DMS79 treated with DMSO at 0.1 percent for 48 hours (cell line): ENCODE measurements around the gene ETF1.

Experiments used
- DNase-seq: peaks from one replicate; lab custom pipeline; 2025; lab: John Stamatoyannopoulos, UW

The ETF1 gene

GRCh38 chr5:138563340-138564118 lies 20.5 kb upstream of the ETF1 start:
- DNase-seq: no peak

GRCh38 chr5:138560971-138561370 lies 17.9 kb upstream of the ETF1 start:
- no peak for DNase-seq

- DNase-seq: no peak
These were observed 16.9 kb upstream of the ETF1 start for GRCh38 chr5:138559937-138560336.

- DNase-seq: no peak
These were observed 14.6 kb upstream of the ETF1 start for GRCh38 chr5:138557677-138558076.

- no peak for DNase-seq
These were observed 11.1 kb upstream of the ETF1 start for GRCh38 chr5:138554143-138554542.

- DNase-seq: no peak
These were observed 10.5 kb upstream of the ETF1 start for GRCh38 chr5:138553437-138554095.

- no peak for DNase-seq
These were observed 9.6 kb upstream of the ETF1 start for GRCh38 chr5:138552657-138553056.

- DNase-seq: no peak
These were observed 6.4 kb upstream of the ETF1 start for GRCh38 chr5:138549414-138549813.

GRCh38 chr5:138545919-138546562 lies 3.0 kb upstream of the ETF1 start:
- no peak for DNase-seq

GRCh38 chr5:138544181-138545134 lies 1.4 kb upstream of the ETF1 start:
- no peak for DNase-seq

- DNase-seq: no peak
These were observed 681 bp upstream of the ETF1 start for GRCh38 chr5:138543730-138544104.

- no peak for DNase-seq
These were observed 668 bp downstream of the ETF1 start for GRCh38 chr5:138542180-138542955.

GRCh38 chr5:138541511-138542179 lies 1.4 kb downstream of the ETF1 start:
- no peak for DNase-seq

- no peak for DNase-seq
These were observed 3.2 kb downstream of the ETF1 start for GRCh38 chr5:138539791-138540190.

GRCh38 chr5:138538943-138539627 lies 4.0 kb downstream of the ETF1 start:
- DNase-seq: no peak

- no peak for DNase-seq
These were observed 6.2 kb downstream of the ETF1 start for GRCh38 chr5:138536665-138537315.

- DNase-seq: no peak
These were observed 6.8 kb downstream of the ETF1 start for GRCh38 chr5:138536215-138536614.

- DNase-seq: no peak
These were observed 8.8 kb downstream of the ETF1 start for GRCh38 chr5:138533973-138534941.
